Smooth muscle cell (in vitro differentiated cells): ENCODE data around the gene PELI2. TPM values are rescaled to one million over a fixed set of nuclear protein-coding genes. Genes with fewer than 3 reads are reported as not detected.

ENCODE experiments used
- DNase-seq: peaks from one replicate; lab custom pipeline; 2025; ENCODE audit not compliant: unreplicated experiment; lab: John Stamatoyannopoulos, UW
- H2AFZ ChIP-seq: fragments of 200-600 bp; sonication (generic); 2 replicates; pipeline ENCODE4 v1.6.0; 2016; ENCODE audit warnings: antibody characterized with exemption, low read depth, mild to moderate bottlenecking
- H3F3A ChIP-seq: fragments of 200-600 bp; sonication (generic); 2 replicates; pipeline ENCODE4 v1.6.0; 2017; ENCODE audit warnings: antibody characterized with exemption, low read depth
- H3K27ac ChIP-seq: fragments of 200-600 bp; sonication (generic); 2 replicates; pipeline ENCODE4 v1.5.1; 2016; ENCODE audit warnings: low read depth, mild to moderate bottlenecking
- H3K27me3 ChIP-seq: fragments of 200-600 bp; sonication (generic); 2 replicates; pipeline ENCODE4 v1.6.1; 2016; ENCODE audit warnings: low read depth, mild to moderate bottlenecking
- H3K36me3 ChIP-seq: fragments of 200-600 bp; sonication (generic); 2 replicates; pipeline ENCODE4 v1.5.1; 2016; ENCODE audit warnings: low read depth
- H3K4me1 ChIP-seq: fragments of 200-600 bp; sonication (generic); 2 replicates; pipeline ENCODE4 v1.5.1; 2016; ENCODE audit warnings: low read depth
- H3K4me2 ChIP-seq: fragments of 200-600 bp; sonication (generic); 2 replicates; pipeline ENCODE4 v1.6.0; 2016; ENCODE audit warnings: mild to moderate bottlenecking
- H3K4me3 ChIP-seq: fragments of 200-600 bp; sonication (generic); 2 replicates; pipeline ENCODE4 v1.5.1; 2016; ENCODE audit warnings: mild to moderate bottlenecking
- H3K79me2 ChIP-seq: fragments of 200-600 bp; sonication (generic); 2 replicates; pipeline ENCODE4 v1.6.0; 2016; ENCODE audit warnings: low read depth, mild to moderate bottlenecking
- H3K9ac ChIP-seq: fragments of 200-600 bp; sonication (generic); 2 replicates; pipeline ENCODE4 v1.6.0; 2016; ENCODE audit warnings: low read depth
- H3K9me3 ChIP-seq: fragments of 200-600 bp; sonication (generic); replicated peaks from 2 replicates; pipeline ENCODE4 v1.5.1; 2016; ENCODE audit warnings: low read depth
- H4K20me1 ChIP-seq: fragments of 200-600 bp; sonication (generic); 2 replicates; pipeline ENCODE4 v1.6.0; 2016; ENCODE audit warnings: low read depth
- CTCF ChIP-seq: fragments of 200-600 bp; sonication (generic); IDR thresholded peaks from 2 replicates; pipeline ENCODE4 v1.5.1; 2017; ENCODE audit warnings: borderline replicate concordance, mild to moderate bottlenecking, antibody characterized with exemption; ENCODE audit not compliant: insufficient read depth, poor library complexity, severe bottlenecking
- WGBS: methylation state at CpG from one replicate; pipeline ENCODE4 v1.1.7; 2016; ENCODE audit warnings: low lambda C conversion rate; 5-methylcytosine and 5-hydroxymethylcytosine counted together
- polyA plus RNA-seq: library from polyadenylated mRNA; unstranded; fragments of >200 nt; fragmentation: Nextera tagmentation; extraction: Ambion mirVana; gene quantifications from 2 replicates; pipeline ENCODE4 v1.2.1, GENCODE V29; 2016
- total RNA-seq: library from RNA; depleted of rRNA; stranded (reverse); fragments of >200 nt; gene quantifications from 2 replicates; pipeline ENCODE4 v1.2.3, GENCODE V29; 2014

The PELI2 gene
- total RNA-seq (9.1 and 12.6 TPM in 2 replicates), polyA plus RNA-seq (3.3 and 4.6 TPM in 2 replicates)

DNA sequence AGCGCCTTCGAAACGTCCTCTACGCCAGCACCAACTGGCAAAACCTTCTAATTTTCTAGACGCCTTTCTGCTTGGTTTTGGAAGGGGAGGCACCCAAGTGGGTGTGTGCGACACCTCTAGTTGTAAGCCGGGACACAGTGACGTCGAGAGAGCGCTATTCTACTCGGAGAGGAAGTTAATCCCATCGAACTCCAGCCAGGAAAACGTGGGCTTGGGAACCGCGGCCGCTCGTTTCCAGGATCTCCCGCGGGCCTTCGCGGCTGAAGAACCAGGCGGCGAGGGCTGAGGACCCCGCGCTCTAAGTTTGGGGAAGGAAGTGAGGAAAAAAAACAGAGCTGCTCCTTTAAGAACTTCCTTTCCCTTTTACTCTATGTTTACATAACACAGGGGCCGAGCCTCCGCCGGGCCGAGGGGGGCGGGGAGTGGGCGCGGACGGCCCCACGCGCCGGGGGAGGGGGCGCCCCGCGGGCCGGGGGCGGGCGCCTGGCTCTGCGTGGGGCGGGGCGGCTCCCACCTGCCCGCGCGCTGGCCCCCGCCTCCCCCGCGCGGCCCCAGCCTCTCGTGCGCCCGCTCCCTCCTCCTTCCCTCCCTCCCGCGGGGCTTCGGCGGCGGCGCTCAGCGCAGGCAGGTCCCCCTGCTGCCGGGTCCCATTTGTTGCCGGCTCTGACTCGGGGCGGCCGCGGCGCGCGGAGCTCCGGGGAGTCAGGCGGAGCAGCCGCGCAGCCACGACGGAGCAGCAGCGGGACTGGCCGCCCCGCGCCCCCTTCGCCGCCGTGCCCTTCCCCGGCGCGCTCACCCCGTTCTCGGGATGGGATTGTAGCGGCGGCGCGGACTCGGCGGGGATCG, at the start of gene PELI2:
PELI2 (plus strand) TSS at position 647 of the 846 bp plus-strand sequence. CDS start 250 bp downstream, outside the sequence.
- H3K27ac ChIP-seq = peak within 1 kb of the TSS; percentile 61
- peak within 1 kb of the TSS; percentile 52 for H3K9ac ChIP-seq

DNA sequence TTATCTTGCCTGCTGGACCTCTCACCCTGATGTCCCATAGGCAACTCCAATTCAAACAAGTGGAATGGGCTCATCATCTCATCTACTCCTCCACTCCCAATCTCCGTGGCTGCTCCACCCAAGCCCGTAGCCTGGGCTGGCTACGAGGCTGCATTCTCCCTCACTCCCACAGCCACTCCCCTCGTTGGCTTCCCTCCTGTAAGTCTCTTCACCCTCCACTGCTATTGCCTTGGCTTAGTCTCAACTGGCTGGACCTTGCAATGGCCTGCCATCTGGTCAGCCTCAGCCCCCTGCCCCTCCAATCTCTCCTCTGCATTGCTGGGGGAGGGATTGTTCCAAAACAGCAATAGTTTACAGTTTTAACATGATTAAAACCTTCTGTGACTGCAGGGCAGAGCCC, 44.4 kb upstream of the PELI2 start:
- Histone ChIP-seq H4K20me1 (no peaks in the 10 kb centered on the region), H3K36me3 (no peaks in the 10 kb centered on the region), H3K4me2 (no peak overlapping the region), H3K9me3 (no peaks in the 10 kb centered on the region), H3K27me3 (no peaks in the 10 kb centered on the region), H3K9ac (no peak overlapping the region), H3K27ac (no peak overlapping the region), H2AFZ (no peak overlapping the region), H3F3A (no peaks in the 10 kb centered on the region), H3K4me1 (no peaks in the 10 kb centered on the region), H3K79me2 (no peaks in the 10 kb centered on the region), H3K4me3 (no peak overlapping the region)
- 87% methylated on average over 4 of the region's 4 CpGs for WGBS
- no peak for TF ChIP-seq CTCF
- no peak for DNase-seq

More for the DNA sequence above, at the start of gene PELI2:
- Histone ChIP-seq H3K36me3 (no peaks in the 10 kb centered on the region), H3K4me2 (peak within 1 kb of the TSS; percentile 87), H4K20me1 (peaks cover 10% of the 10 kb centered on the region), H2AFZ (peak within 1 kb of the TSS; percentile 78), H3K4me3 (peak within 1 kb of the TSS; percentile 88), H3K27me3 (no peaks in the 10 kb centered on the region), H3K4me1 (peaks cover 27% of the 10 kb centered on the region), H3K9me3 (no peaks in the 10 kb centered on the region), H3F3A (no peaks in the 10 kb centered on the region), H3K79me2 (peaks cover 28% of the 10 kb centered on the region)
- TF ChIP-seq CTCF = no peak
- DNase-seq = peak; percentile 57
- WGBS = under 1% methylated on average over 62 of the region's 96 CpGs

- Histone ChIP-seq H3K27ac (no peak overlapping the region), H2AFZ (no peak overlapping the region), H3K9me3 (no peaks in the 10 kb centered on the region), H3K4me2 (no peak overlapping the region), H3K9ac (no peak overlapping the region), H3K4me1 (no peaks in the 10 kb centered on the region), H3K27me3 (no peaks in the 10 kb centered on the region), H3F3A (no peaks in the 10 kb centered on the region), H3K4me3 (no peak overlapping the region), H3K36me3 (no peaks in the 10 kb centered on the region), H3K79me2 (no peaks in the 10 kb centered on the region), H4K20me1 (no peaks in the 10 kb centered on the region)
- no peak for TF ChIP-seq CTCF
- 94% methylated on average over 2 of the region's 2 CpGs for WGBS
- DNase-seq = no peak
Measured at GRCh38 chr14:56075301-56075700, 42.9 kb upstream of the PELI2 start.

DNA sequence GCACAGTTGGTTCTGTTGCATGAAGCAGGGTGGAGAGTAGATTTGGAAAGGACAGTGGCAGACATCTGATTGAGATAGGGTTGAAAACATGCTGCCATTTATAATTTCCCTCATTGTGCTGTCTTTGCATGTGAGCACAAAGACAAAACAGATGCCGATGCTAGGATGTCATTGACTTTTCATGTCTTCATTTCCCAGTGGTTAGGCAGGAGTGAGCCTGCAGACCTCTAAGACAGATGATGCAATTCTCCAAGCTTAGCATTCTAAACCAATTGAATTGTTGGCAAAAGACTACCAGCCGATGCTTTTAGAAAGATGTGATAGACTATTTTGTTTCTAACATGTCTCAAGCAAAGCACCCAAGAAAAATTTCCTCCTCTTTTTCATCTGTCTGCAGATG, 37.1 kb upstream of the PELI2 start:
- Histone ChIP-seq H2AFZ (no peak overlapping the region), H3K4me2 (no peak overlapping the region), H3K36me3 (no peaks in the 10 kb centered on the region), H3K4me1 (no peaks in the 10 kb centered on the region), H3K27ac (no peak overlapping the region), H3K4me3 (no peak overlapping the region), H4K20me1 (no peaks in the 10 kb centered on the region), H3K9me3 (no peaks in the 10 kb centered on the region), H3K27me3 (no peaks in the 10 kb centered on the region), H3K9ac (no peak overlapping the region), H3F3A (no peaks in the 10 kb centered on the region), H3K79me2 (no peaks in the 10 kb centered on the region)
- DNase-seq = no peak
- TF ChIP-seq CTCF = no peak
- 70% methylated on average over 2 of the region's 2 CpGs for WGBS
